GM12873 (cell line): Measurements from ENCODE around the gene OR51B2.

ENCODE experiments used
- CTCF ChIP-seq: IDR thresholded peaks from 2 replicates; pipeline ENCODE4 v1.5.1; 2012; ENCODE audit warnings: low read depth, mild to moderate bottlenecking, moderate library complexity, low read length, control low read depth; ENCODE audit not compliant: insufficient read depth; ENCODE audit errors: missing control alignments

The OR51B2 gene

GRCh38 chr11:5303626-5304025 is 20.5 kb downstream of the OR51B2 start:
- TF ChIP-seq CTCF: no peak

GRCh38 chr11:5301846-5302245 is 22.3 kb downstream of the OR51B2 start, which contains the start of gene OR51B4:
Gene OR51B4 (minus strand): TSS chr11:5301946. CDS start chr11:5301946, 0 bp downstream.
- no peak for TF ChIP-seq CTCF

GRCh38 chr11:5300251-5300650 is 23.8 kb downstream of the OR51B2 start:
- no peak for TF ChIP-seq CTCF

- TF ChIP-seq CTCF: no peak
Measured at GRCh38 chr11:5298451-5298850, 25.6 kb downstream of the OR51B2 start.

DNA sequence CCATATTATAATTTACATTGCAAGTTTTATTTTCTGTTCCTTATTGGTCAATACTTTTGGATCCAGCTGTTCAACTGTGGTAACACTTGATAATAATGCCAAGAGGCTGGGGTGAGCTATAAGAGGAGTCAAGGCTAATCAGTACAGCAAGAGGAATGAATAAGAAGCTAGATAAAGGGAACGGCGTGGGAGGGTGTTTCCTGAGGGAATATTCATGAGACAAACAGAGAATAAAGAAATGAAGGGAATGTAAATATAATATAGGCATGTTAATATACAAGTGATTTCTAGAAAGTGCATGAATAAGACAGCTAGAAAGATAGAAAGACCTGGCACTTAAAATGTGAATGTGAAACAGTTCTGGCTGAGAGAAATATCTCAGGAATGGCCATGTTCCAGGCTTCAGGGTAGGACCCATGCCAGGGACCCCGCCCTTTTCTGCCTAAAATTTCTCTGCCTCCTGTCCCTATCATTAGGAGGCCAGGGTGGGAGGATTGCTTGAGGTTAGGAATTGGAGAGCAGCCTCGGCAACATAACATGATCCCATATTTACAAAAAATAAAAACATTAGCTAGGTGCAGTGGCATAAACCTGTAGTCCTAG is 26.3 kb downstream of the OR51B2 start:
- no peak for TF ChIP-seq CTCF

GRCh38 chr11:5293028-5293427 is 31.1 kb downstream of the OR51B2 start:
- no peak for TF ChIP-seq CTCF

GRCh38 chr11:5291207-5291838 is 32.8 kb downstream of the OR51B2 start:
- TF ChIP-seq CTCF: peak; percentile 68
